GM12878 (cell line): ENCODE data around the gene ETNK2.

Source experiments
- IRF5 ChIP-seq: fragments of 450-650 bp; IDR thresholded peaks from 2 replicates; pipeline ENCODE4 v1.6.1; 2017; ENCODE audit warnings: borderline replicate concordance
- POLR2A ChIP-seq: IDR thresholded peaks from 2 replicates; pipeline ENCODE4 v1.6.1; 2011; ENCODE audit warnings: low read depth, mild to moderate bottlenecking, low read length
- TF ChIP-seq, protein P1 (sequence below): IDR thresholded peaks from 2 replicates; pipeline ENCODE4 v1.6.1; 2012; ENCODE audit warnings: mild to moderate bottlenecking, low read depth, low read length

DNA sequence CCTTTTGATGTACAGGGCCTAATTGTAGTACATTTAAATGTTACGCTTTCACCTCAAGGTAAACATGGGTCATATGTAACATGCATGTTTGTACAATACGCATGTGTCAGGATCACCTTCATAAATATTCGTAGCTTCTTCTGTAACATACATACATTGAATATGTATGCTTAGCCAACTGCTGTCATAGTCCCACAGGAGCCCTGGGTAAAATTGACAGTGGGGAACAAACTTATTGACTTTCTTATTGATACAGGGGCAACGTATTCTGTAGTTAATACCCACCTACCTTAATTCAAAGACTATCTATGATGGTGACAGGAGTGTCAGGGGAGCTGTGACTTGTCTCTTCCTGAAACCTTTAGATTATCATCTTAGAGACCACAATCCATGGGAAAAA, 18.0 kb upstream of the ETNK2 start:
- TF ChIP-seq IRF5 = no peak
- TF ChIP-seq POLR2A = no peak
- TF ChIP-seq, protein P1, sequence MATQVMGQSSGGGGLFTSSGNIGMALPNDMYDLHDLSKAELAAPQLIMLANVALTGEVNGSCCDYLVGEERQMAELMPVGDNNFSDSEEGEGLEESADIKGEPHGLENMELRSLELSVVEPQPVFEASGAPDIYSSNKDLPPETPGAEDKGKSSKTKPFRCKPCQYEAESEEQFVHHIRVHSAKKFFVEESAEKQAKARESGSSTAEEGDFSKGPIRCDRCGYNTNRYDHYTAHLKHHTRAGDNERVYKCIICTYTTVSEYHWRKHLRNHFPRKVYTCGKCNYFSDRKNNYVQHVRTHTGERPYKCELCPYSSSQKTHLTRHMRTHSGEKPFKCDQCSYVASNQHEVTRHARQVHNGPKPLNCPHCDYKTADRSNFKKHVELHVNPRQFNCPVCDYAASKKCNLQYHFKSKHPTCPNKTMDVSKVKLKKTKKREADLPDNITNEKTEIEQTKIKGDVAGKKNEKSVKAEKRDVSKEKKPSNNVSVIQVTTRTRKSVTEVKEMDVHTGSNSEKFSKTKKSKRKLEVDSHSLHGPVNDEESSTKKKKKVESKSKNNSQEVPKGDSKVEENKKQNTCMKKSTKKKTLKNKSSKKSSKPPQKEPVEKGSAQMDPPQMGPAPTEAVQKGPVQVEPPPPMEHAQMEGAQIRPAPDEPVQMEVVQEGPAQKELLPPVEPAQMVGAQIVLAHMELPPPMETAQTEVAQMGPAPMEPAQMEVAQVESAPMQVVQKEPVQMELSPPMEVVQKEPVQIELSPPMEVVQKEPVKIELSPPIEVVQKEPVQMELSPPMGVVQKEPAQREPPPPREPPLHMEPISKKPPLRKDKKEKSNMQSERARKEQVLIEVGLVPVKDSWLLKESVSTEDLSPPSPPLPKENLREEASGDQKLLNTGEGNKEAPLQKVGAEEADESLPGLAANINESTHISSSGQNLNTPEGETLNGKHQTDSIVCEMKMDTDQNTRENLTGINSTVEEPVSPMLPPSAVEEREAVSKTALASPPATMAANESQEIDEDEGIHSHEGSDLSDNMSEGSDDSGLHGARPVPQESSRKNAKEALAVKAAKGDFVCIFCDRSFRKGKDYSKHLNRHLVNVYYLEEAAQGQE = no peak
